ENCODE measurements around the gene TFRC. TPM values are rescaled to one million over a fixed set of nuclear protein-coding genes. Genes with fewer than 3 reads are reported as not detected.
A peak's percentile ranks its signal among the peaks of the same experiment; 100 is the strongest.

TFRC gene
- total RNA-seq, result 10 to 100 TPM; 63.2 to 73.1 TPM
- 10 to 100 TPM; 21.7 to 38.3 TPM for polyA plus RNA-seq

DNA sequence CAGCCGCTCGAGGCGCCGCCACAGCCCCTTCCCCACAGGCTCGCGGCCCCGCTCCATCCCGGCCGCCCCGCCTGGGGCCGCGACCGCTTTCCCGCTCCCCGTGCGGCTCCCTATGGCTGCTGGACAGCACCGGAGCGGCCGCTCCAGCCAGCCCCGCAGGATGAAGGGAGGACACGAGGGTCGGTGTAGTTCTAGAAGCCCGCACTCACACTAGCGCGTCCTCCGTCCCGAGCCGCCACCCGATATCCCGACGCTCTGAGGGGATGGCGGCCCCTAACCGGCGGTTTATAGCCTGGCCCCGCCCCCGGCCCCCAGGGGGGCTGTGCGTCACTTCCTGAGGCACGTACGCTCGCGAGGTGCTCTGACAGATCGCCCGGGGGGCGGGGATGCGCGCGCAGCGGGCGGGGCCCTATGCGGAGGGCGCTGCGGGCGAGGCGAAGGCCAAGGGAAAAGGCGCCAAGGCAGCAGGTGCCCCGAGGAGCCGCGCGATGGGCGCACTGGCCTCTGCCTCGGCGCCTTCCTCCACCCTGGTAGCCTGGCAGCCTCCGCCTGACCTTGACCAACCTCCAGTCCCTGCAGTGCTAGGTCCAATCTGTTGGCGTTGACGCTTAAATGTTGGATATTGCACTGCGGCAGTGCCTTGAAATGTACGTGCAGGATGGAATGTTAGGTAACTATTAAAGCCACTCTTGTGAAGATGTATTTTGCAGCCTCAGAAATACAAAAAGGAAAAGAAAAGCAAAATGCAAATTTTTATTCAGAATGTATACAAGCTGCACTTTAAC lies at the start of gene TFRC:
TFRC (minus strand) TSS at position 257 of the 785 bp plus-strand sequence. CDS start 4,991 bp downstream, outside the sequence.
- H3K4me3 Mint-ChIP-seq, result peak within 1 kb of the TSS; percentile 90 to 99 (median 94)
- Histone ChIP-seq H3K9me3 (ENCODE audit: control insufficient read depth in 1 of 2, low read length in 2 of 2) (no peaks in the 10 kb centered on the region), H3K27me3 (ENCODE audit: insufficient read depth, low read length) (no peaks in the 10 kb centered on the region), H3K4me1 (ENCODE audit: insufficient read depth, low read length) (peaks cover 45% of the 10 kb centered on the region), H3K4me3 (ENCODE audit: low read length in 2 of 2) (peak within 1 kb of the TSS; percentile 68 to 90), H3K27ac (ENCODE audit: low read depth, low read length) (peak within 1 kb of the TSS; percentile 97), H3K36me3 (ENCODE audit: insufficient read depth, low read length) (no peaks in the 10 kb centered on the region)
- ChIA-PET CTCF (ENCODE audit: partially characterized antibody) (interaction anchor here (0.6 to 1.5 kb wide), 4 partner anchors 10 to 750 kb away, joined by 3 to 6 read pairs (median 4); no protein-coding TSS in a partner anchor), POLR2A (ENCODE audit: partially characterized antibody) (interaction anchor here (0.9 to 6.7 kb wide), 8 partner anchors 11 to 116 kb away, joined by 3 to 124 read pairs (median 5); no protein-coding TSS in a partner anchor)
- peaks cover 24 to 48% (median 38%) of the 10 kb centered on the region in 4 donors for H3K4me1 Mint-ChIP-seq
- no peaks in the 10 kb centered on the region for H3K27me3 Mint-ChIP-seq
- peaks cover 0 to 3% (median 0%) of the 10 kb centered on the region in 8 donors for H3K9me3 Mint-ChIP-seq
- peak within 1 kb of the TSS; percentile 85 to 99 (median 96) for H3K27ac Mint-ChIP-seq
- DNase-seq, result peak; percentile 93 to 95 (median 94)
- intact Hi-C loops (cut with micrococcal nuclease), result loop anchor here (1.0 to 10.0 kb wide), 4 partner anchors 53 to 420 kb away; partner anchors contain the start of genes DYNLT2B and RNF168
- peaks cover 0 to 21% of the 10 kb centered on the region in 2 donors for H3K36me3 Mint-ChIP-seq

DNA sequence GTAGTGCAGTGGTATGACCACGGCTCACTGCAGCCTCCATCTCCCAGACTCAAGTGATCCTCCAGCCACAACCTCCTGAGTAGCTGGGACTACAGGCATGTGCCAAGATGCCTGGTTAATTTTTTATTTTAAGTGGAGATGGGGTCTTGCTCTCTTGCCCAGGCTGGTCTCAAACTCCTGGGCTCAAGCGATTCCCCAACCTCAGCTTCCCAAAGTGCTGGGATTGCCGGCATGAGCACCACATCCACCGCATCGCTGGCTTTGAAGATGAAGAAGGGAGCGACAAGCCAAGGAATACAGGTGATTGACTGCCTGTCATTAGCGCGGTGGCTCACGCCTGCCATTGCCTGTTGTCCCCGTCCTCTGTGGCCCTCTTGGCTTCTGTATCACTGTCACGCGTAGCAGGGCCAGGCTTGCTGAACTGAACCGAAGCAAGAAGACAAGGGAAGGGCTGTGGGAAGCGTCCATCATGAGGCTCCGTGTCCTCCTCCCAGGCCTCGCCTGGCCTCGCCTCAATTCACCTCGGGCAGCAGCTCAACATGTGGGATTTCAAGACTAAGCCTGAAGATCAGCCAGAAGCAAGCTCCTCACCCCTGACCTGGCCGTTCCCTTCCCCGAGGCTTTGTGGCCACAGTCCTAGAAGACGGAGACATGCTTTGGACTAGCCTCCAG lies 46.4 kb upstream of the TFRC start:
- Mint-ChIP-seq H3K9me3 (no peaks in the 10 kb centered on the region), H3K36me3 (no peaks in the 10 kb centered on the region), H3K27ac (peak overlapping the region in 3 of 7 donors; percentile 13 to 73 (median 57)), H3K4me1 (peaks cover 11 to 24% (median 18%) of the 10 kb centered on the region in 4 donors), H3K4me3 (peak overlapping the region in 2 of 8 donors; percentile 2 to 7), H3K27me3 (no peaks in the 10 kb centered on the region)
- no peak overlapping the region for H3K27ac ChIP-seq (ENCODE audit: low read depth, low read length)
- ChIA-PET CTCF (ENCODE audit: partially characterized antibody) (interaction anchor here (1.3 to 1.7 kb wide), 3 partner anchors 10 to 56 kb away, joined by 5 to 7 read pairs (median 5); no protein-coding TSS in a partner anchor), POLR2A (ENCODE audit: partially characterized antibody) (interaction anchor here (0.6 to 2.8 kb wide), 3 partner anchors 48 to 56 kb away, joined by 3 to 11 read pairs (median 4); no protein-coding TSS in a partner anchor)
- no peaks in the 10 kb centered on the region for H3K36me3 ChIP-seq (ENCODE audit: insufficient read depth, low read length)
- H3K4me3 ChIP-seq (ENCODE audit: low read length in 2 of 2), result no peak overlapping the region
- DNase-seq, result no peak
- peaks cover 15% of the 10 kb centered on the region for H3K4me1 ChIP-seq (ENCODE audit: insufficient read depth, low read length)
- H3K27me3 ChIP-seq (ENCODE audit: insufficient read depth, low read length), result no peaks in the 10 kb centered on the region
- no peaks in the 10 kb centered on the region for H3K9me3 ChIP-seq (ENCODE audit: control insufficient read depth in 1 of 2, low read length in 2 of 2)
- intact Hi-C loops (cut with micrococcal nuclease), result no loop called here

DNA sequence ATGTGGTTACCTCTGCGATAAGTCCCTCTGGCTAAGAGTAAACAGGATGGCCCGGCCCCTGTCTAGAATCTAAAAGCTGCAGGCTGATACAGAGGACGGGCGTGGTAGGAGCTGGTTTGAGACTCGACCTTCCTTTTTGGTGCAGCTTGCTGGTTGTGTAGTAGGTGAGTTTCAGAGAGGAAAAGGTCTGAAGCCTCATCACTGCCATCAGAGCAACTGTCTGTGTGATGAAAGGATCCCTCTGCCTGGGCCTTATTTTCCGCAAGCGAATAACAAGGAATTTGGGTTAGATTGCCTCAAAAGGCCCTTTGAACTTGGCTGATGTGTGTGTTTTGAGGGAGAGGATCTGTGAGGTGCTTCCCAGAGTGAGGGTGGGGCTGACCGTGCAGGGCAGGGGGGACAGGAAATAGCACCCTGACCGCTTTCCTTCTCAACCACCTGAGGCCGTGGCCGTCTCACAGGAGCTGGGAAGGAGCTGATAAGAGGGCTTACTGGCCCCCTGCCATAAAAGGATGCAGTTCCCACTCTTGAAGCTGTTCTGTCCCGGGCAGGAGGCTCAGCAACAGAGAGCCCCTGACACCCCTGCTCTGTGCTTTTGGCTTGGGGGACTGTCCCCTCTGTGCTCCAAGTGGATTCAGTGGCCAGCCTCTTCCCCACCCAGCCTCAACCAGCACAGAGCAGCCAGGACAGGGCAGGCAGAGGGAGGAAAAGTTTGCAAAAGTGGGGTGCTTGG lies 45.6 kb upstream of the TFRC start:
- Histone ChIP-seq H3K4me1 (ENCODE audit: insufficient read depth, low read length) (peaks cover 15% of the 10 kb centered on the region), H3K27ac (ENCODE audit: low read depth, low read length) (peak overlapping the region; percentile 32), H3K27me3 (ENCODE audit: insufficient read depth, low read length) (no peaks in the 10 kb centered on the region), H3K4me3 (ENCODE audit: low read length in 2 of 2) (no peak overlapping the region), H3K9me3 (ENCODE audit: control insufficient read depth in 1 of 2, low read length in 2 of 2) (no peaks in the 10 kb centered on the region), H3K36me3 (ENCODE audit: insufficient read depth, low read length) (no peaks in the 10 kb centered on the region)
- Mint-ChIP-seq H3K9me3 (no peaks in the 10 kb centered on the region), H3K36me3 (no peaks in the 10 kb centered on the region), H3K27me3 (no peaks in the 10 kb centered on the region), H3K27ac (peak overlapping the region; percentile 47 to 91 (median 87)), H3K4me3 (peak overlapping the region in 7 of 8 donors; percentile 32 to 79 (median 57)), H3K4me1 (peaks cover 14 to 33% (median 22%) of the 10 kb centered on the region in 4 donors)
- ChIA-PET CTCF (ENCODE audit: partially characterized antibody) (interaction anchor here (0.8 to 1.7 kb wide), 4 partner anchors 10 to 69 kb away, joined by 3 to 7 read pairs (median 5); no protein-coding TSS in a partner anchor), POLR2A (ENCODE audit: partially characterized antibody) (interaction anchor here (0.6 to 2.8 kb wide), 5 partner anchors 45 to 814 kb away, joined by 3 to 11 read pairs (median 4); no protein-coding TSS in a partner anchor)
- intact Hi-C loops (cut with micrococcal nuclease), result no loop called here
- DNase-seq, result peak; percentile 4 to 46 (median 23)

DNA sequence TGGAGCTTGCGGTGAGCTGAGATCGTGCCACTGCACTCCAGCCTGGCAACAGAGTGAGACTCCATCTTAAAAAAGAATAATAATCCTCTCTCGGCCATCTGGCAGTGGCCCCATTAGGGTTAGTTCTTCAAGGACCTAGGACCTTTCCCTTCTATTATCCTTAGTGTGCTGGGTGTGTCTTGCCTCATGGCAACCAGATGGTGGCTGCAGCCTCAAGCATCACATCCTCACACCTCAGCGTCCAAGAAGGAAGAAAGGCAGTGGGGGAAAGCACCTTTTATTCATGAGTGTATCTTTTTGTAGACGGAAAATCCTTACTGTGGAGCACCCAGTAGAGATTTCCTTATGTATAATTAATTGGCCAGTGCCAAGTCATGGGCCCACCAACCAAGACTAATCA lies 42.7 kb upstream of the TFRC start:
- intact Hi-C loops (cut with micrococcal nuclease), result no loop called here
- Histone ChIP-seq H3K36me3 (ENCODE audit: insufficient read depth, low read length) (no peaks in the 10 kb centered on the region), H3K27me3 (ENCODE audit: insufficient read depth, low read length) (no peaks in the 10 kb centered on the region), H3K9me3 (ENCODE audit: control insufficient read depth in 1 of 2, low read length in 2 of 2) (no peaks in the 10 kb centered on the region), H3K27ac (ENCODE audit: low read depth, low read length) (no peak overlapping the region), H3K4me1 (ENCODE audit: insufficient read depth, low read length) (peaks cover 33% of the 10 kb centered on the region), H3K4me3 (ENCODE audit: low read length in 2 of 2) (no peak overlapping the region)
- no peak for DNase-seq
- POLR2A ChIA-PET (ENCODE audit: partially characterized antibody), result no interaction called here
- Mint-ChIP-seq H3K4me3 (no peak overlapping the region), H3K36me3 (no peaks in the 10 kb centered on the region), H3K4me1 (peaks cover 26 to 59% (median 41%) of the 10 kb centered on the region in 4 donors), H3K9me3 (no peaks in the 10 kb centered on the region), H3K27ac (peak overlapping the region in 1 of 7 donors; percentile 35), H3K27me3 (no peaks in the 10 kb centered on the region)
- CTCF ChIA-PET (ENCODE audit: partially characterized antibody), result no interaction called here

DNA sequence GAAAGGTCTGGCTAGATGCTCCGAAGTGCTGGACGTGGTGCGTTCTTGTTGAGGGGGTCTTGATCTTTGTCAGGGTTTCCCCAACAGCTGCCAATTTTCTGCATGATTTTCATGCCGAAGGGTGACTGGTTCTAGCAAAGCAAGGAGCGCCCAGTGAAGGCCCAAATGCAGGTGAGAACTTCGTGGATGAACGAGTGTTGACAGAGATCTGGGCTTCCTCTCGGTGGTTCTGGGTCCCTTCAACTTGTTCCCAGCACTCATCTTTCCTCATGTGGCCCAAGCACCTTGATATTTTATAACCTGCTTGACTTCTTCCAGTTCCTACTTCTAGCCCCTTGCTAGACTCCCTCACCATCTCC lies 40.8 kb upstream of the TFRC start:
- no peak overlapping the region for H3K4me3 ChIP-seq (ENCODE audit: low read length in 2 of 2)
- no peaks in the 10 kb centered on the region for H3K36me3 ChIP-seq (ENCODE audit: insufficient read depth, low read length)
- H3K4me1 Mint-ChIP-seq, result peaks cover 24 to 47% (median 35%) of the 10 kb centered on the region in 4 donors
- no peak overlapping the region for H3K27ac ChIP-seq (ENCODE audit: low read depth, low read length)
- H3K36me3 Mint-ChIP-seq, result no peaks in the 10 kb centered on the region
- H3K4me1 ChIP-seq (ENCODE audit: insufficient read depth, low read length), result peaks cover 28% of the 10 kb centered on the region
- no peak overlapping the region for H3K4me3 Mint-ChIP-seq
- H3K27me3 Mint-ChIP-seq, result no peaks in the 10 kb centered on the region
- intact Hi-C loops (cut with micrococcal nuclease), result no loop called here
- no peaks in the 10 kb centered on the region for H3K9me3 Mint-ChIP-seq
- no peak for DNase-seq
- no peaks in the 10 kb centered on the region for H3K9me3 ChIP-seq (ENCODE audit: control insufficient read depth in 1 of 2, low read length in 2 of 2)
- ChIA-PET POLR2A (ENCODE audit: partially characterized antibody) (interaction anchor here (0.9 to 2.1 kb wide), 2 partner anchors 46 to 57 kb away, joined by 4 to 8 read pairs; no protein-coding TSS in a partner anchor), CTCF (ENCODE audit: partially characterized antibody) (no interaction called here)
- no peaks in the 10 kb centered on the region for H3K27me3 ChIP-seq (ENCODE audit: insufficient read depth, low read length)
- no peak overlapping the region for H3K27ac Mint-ChIP-seq

DNA sequence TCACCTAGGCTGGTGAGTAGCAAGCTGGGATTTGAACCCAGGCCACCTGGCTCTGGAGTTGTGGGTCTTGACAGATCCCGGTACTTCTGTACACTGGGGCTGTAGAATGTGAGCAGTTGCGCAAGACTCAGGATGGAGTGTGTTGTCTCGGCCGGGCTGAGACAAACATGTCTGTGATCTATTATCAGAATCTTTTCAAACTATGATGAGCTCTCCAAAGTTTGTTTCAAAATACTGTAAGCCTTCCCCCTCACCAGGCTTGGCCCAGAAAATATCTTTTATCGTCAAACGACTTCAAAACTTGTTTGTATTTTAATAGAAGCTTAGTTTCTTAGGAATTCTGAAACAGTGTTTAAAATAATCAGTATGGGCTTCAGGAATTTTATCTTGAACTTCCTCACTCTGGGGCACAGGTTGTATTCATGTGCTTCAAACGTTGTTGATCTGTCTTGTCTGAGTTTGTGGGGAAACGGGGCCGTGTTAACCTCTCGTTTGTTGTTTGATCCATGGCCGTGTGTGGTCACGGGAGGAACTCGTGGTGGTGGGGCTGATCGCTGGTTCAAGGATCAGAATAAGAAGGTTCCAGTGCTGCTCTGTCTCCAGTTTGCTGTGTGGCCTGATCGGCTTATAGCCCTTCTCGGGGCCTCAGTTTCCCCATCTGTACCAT lies 40.3 kb upstream of the TFRC start:
- H3K27me3 Mint-ChIP-seq, result no peaks in the 10 kb centered on the region
- H3K27me3 ChIP-seq (ENCODE audit: insufficient read depth, low read length), result no peaks in the 10 kb centered on the region
- H3K4me1 Mint-ChIP-seq, result peaks cover 19 to 42% (median 30%) of the 10 kb centered on the region in 4 donors
- ChIA-PET POLR2A (ENCODE audit: partially characterized antibody) (interaction anchor here (0.9 to 2.1 kb wide), 2 partner anchors 46 to 57 kb away, joined by 4 to 8 read pairs; no protein-coding TSS in a partner anchor), CTCF (ENCODE audit: partially characterized antibody) (no interaction called here)
- no peak overlapping the region for H3K4me3 ChIP-seq (ENCODE audit: low read length in 2 of 2)
- intact Hi-C loops (cut with micrococcal nuclease), result no loop called here
- H3K27ac Mint-ChIP-seq, result peak overlapping the region in 2 of 7 donors; percentile 56 to 64
- no peaks in the 10 kb centered on the region for H3K36me3 ChIP-seq (ENCODE audit: insufficient read depth, low read length)
- peak overlapping the region in 2 of 8 donors; percentile 0 to 20 for H3K4me3 Mint-ChIP-seq
- no peaks in the 10 kb centered on the region for H3K9me3 ChIP-seq (ENCODE audit: control insufficient read depth in 1 of 2, low read length in 2 of 2)
- H3K27ac ChIP-seq (ENCODE audit: low read depth, low read length), result no peak overlapping the region
- H3K9me3 Mint-ChIP-seq, result no peaks in the 10 kb centered on the region
- no peaks in the 10 kb centered on the region for H3K36me3 Mint-ChIP-seq
- peaks cover 23% of the 10 kb centered on the region for H3K4me1 ChIP-seq (ENCODE audit: insufficient read depth, low read length)
- no peak for DNase-seq
